Activated T-helper 1 cell treated with anti-CD3 and anti-CD28 coated beads, Interleukin-12 subunit alpha, Interleukin-12 subunit beta, Interleukin-2, Interleukin-4 antibody, amounts not matched to agents 30 ng/mL and 10 ng/mL and 1 ng/mL, durations not matched to agents 14 hours and 24 hours and 36 hours (primary cell): ENCODE data around the gene APOBEC3H. TPM values are rescaled to one million over a fixed set of nuclear protein-coding genes. Genes with fewer than 3 reads are reported as not detected.
"Not testable (repeated sequence)": the region's sequence is repeated elsewhere in the genome, so short reads cannot be mapped to it uniquely, and the experiment has no call there.

Experiments used
- DNase-seq: peaks from one replicate; pipeline ENCODE4 v3.0.0; 2021; ENCODE audit warnings: low spot score
- H3K27ac Mint-ChIP-seq: one replicate; pipeline ENCODE4 v1.8.0; 2021; ENCODE audit warnings: mild to moderate bottlenecking, mixed read lengths
- H3K27me3 Mint-ChIP-seq: one replicate; pipeline ENCODE4 v1.8.0; 2022; ENCODE audit warnings: mild to moderate bottlenecking, moderate library complexity, mixed read lengths; ENCODE audit not compliant: insufficient read depth
- H3K36me3 Mint-ChIP-seq: one replicate; pipeline ENCODE4 v1.8.0; 2021; ENCODE audit warnings: low read depth, mixed read lengths
- H3K4me1 Mint-ChIP-seq: one replicate; pipeline ENCODE4 v1.8.0; 2021; ENCODE audit warnings: low read depth, mixed read lengths
- H3K4me3 Mint-ChIP-seq: one replicate; pipeline ENCODE4 v1.8.0; 2021; ENCODE audit warnings: mild to moderate bottlenecking, moderate library complexity, mixed read lengths
- H3K9me3 Mint-ChIP-seq: one replicate; pipeline ENCODE4 v1.8.0; 2021; ENCODE audit warnings: mixed read lengths
- intact Hi-C: fragments of 100-400 bp; cut with micrococcal nuclease; formaldehyde crosslinking; loops from one replicate; pipeline ENCODE4 v1.15.1; 2024
- total RNA-seq: library from RNA; stranded (reverse); gene quantifications from 2 replicates; pipeline ENCODE4 v1.2.3, GENCODE V29; 2022

The APOBEC3H gene
- total RNA-seq: 5.0 and 7.4 TPM in 2 replicates

DNA sequence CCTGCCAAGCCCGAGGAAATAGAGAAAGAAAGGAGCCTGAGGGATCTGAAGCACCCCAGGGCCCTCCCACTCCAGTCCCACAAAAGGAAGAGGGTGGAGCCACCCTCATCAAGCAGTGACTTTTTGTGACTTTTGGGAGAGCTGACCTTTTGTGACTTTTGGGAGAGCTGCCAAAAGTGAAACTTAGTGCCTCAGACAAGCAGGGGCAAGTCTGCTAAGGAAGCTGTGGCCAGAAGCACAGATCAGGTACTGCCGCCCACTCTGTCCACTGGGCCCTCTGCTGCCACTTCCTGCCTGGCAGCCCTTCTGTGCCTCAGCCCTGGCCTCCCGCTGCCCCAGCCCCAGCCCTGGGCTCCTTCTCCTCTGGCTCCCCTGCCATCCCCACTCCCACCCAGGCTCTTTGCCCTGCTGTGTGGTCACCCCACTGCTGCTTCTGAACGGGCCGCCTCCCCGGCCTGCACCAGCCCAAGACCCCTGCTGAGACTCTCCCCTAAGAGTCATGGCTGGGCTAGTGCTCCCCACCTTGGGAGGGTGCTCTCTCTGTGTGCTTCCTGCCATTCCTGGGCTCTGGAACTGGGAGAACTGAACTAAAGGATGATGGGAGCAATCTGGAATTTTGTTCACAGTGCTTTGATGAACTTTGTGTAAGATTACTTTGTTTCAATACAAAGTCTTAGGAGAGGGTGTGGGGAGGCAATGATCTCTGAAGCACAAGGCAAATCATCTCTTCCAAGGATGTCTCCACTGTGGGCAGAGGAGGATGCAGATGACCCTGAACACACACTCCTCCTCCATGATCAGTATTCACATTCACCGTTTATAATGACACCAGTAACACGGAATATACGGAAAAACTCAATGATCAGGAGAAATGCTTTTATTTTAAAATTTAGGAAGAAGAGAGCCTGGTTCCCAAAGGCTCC is at the start of gene APOBEC3H:
Gene APOBEC3H (plus strand): TSS at position 147 of the 923 bp plus-strand sequence. CDS start 3,035 bp downstream, outside the sequence.
- intact Hi-C loops: loop anchor here (5.0 kb wide), 2 partner anchors 85 to 115 kb away; partner anchors contain the start of genes APOBEC3B and APOBEC3C
- Mint-ChIP-seq H3K9me3 (no peaks in the 10 kb centered on the region), H3K4me1 (peaks cover 78% of the 10 kb centered on the region), H3K36me3 (peaks cover 2% of the 10 kb centered on the region), H3K27me3 (no peaks in the 10 kb centered on the region), H3K4me3 (peak within 1 kb of the TSS; percentile 83), H3K27ac (peak within 1 kb of the TSS; percentile 96)
- DNase-seq: peak; percentile 32

DNA sequence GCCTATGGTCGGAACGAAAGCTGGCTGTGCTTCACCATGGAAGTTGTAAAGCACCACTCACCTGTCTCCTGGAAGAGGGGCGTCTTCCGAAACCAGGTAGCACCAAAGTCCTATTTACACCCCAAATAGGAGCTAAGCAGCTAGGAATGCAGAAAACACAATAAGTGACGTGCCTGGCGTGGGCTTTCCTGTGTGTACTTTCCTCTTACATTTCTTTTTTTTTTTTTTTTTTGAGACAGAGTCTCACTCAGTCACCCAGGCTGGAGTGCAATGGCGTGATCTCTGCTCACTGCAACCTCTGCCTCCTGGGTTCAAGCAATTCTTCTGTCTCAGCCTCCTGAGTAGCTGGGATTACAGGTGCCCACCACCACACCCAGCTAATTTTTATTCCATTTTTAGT is 47.6 kb upstream of the APOBEC3H start:
- DNase-seq, intact Hi-C loops, H3K4me1 Mint-ChIP-seq, H3K4me3 Mint-ChIP-seq, H3K27ac Mint-ChIP-seq, H3K27me3 Mint-ChIP-seq, H3K9me3 Mint-ChIP-seq: not testable (repeated sequence)
- peaks cover 14% of the 10 kb centered on the region for H3K36me3 Mint-ChIP-seq

DNA sequence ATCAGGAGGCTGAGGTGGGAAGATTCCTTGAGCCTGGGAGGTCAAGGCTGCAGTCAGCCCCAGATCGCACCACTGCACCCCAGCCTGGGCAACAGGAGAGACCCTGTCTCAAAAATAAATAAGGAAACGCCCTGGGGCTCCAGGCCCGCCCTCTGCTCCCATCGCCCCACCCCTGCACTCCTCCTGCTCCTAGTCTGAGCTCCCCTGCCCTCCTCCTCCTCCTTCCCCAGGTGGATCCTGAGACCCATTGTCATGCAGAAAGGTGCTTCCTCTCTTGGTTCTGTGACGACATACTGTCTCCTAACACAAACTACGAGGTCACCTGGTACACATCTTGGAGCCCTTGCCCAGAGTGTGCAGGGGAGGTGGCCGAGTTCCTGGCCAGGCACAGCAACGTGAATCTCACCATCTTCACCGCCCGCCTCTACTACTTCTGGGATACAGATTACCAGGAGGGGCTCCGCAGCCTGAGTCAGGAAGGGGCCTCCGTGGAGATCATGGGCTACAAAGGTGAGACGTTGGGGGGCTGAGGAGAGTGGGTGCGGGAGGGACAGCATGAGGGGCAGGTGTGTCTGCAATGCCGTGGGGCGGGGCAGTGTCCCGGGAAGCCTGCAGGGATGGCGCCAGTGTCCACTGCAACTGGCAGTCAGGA is 45.1 kb upstream of the APOBEC3H start:
- H3K36me3 Mint-ChIP-seq, DNase-seq, H3K4me1 Mint-ChIP-seq, H3K27me3 Mint-ChIP-seq, H3K27ac Mint-ChIP-seq, H3K4me3 Mint-ChIP-seq, H3K9me3 Mint-ChIP-seq, intact Hi-C loops: not testable (repeated sequence)

DNA sequence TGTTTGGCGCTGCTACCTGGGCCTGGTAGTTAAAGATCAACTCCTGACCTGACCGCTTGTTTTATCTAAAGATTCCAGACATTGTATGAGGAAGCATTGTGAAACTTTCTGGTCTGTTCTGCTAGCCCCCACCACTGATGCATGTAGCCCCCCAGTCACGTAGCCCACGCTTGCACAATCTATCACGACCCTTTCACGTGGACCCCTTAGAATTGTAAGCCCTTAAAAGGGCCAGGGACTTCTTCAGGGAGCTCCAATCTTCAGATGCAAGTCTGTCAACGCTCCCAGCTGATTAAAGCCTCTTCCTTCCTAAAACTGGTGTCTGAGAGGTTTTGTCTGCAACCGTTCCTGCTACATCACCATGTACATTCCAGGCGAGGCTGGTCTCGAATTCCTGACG is 41.4 kb upstream of the APOBEC3H start:
- Mint-ChIP-seq H3K27me3 (no peaks in the 10 kb centered on the region), H3K36me3 (no peaks in the 10 kb centered on the region), H3K4me3 (no peak overlapping the region), H3K27ac (no peak overlapping the region), H3K9me3 (no peaks in the 10 kb centered on the region), H3K4me1 (no peaks in the 10 kb centered on the region)
- no peak for DNase-seq
- intact Hi-C loops: no loop called here

DNA sequence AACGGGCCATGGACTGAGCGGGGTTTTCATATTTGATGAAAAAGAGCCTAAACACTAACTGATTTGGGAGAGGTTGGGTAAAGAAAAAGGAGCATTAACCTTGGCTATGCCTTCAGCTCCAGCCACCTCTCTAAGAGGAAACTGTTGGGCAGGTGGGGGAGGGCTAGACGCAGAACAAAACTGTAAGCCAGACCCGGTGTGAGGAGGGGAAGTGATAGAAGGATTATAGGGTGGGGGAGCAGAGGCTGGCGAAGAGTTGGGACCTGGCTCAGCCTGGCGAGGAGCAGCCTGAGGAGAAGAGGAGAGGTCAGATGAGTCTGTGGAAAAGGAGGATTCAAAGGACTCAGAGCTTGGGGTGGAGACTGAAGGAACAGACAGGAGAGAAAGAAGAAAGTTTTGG is 35.8 kb upstream of the APOBEC3H start:
- H3K4me3 Mint-ChIP-seq, H3K36me3 Mint-ChIP-seq, H3K27me3 Mint-ChIP-seq, H3K27ac Mint-ChIP-seq, H3K4me1 Mint-ChIP-seq, intact Hi-C loops, DNase-seq, H3K9me3 Mint-ChIP-seq: not testable (repeated sequence)

DNA sequence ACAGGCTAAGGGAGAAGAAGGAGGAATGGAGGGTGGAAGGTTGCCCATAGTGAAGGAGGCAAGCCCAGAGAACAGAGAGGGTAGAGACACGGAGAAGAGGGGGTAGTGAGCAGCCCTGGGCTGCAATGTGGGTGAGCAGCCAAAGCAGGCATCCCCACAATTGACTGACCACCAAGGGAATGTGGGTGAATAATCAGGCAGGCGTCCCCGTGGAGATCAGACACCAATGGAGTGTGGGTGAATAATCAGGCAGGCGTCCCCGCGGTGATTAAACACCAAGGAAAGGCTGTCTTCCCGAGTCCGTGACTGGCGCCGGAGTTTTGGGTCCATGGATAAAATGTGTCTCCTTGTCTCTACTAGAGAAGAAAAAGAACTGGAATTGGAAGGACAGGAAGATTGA is 35.1 kb upstream of the APOBEC3H start:
- H3K27ac Mint-ChIP-seq, H3K36me3 Mint-ChIP-seq, H3K9me3 Mint-ChIP-seq, intact Hi-C loops, H3K4me1 Mint-ChIP-seq, H3K4me3 Mint-ChIP-seq, DNase-seq, H3K27me3 Mint-ChIP-seq: not testable (repeated sequence)

DNA sequence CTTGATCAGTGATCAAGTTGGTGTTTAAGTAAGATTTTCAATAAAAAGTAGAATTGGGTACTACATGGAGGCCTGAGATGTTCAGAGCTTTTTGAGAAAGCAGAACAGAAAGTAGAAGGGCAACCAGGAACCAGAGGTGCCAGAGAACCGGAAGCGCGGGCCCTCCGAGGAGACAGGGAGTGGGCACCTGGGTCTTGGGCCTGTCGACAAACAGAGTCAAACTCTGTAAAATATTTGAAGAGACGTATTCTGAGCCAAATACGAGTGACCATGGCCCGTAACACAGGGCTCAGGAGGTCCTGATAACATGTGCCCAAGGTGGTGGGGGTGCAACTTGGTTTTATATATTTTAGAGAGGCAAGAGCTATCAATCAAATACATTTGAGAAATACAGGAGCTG is 33.1 kb upstream of the APOBEC3H start:
- H3K9me3 Mint-ChIP-seq, H3K27ac Mint-ChIP-seq, intact Hi-C loops, H3K36me3 Mint-ChIP-seq, H3K4me1 Mint-ChIP-seq, DNase-seq, H3K4me3 Mint-ChIP-seq, H3K27me3 Mint-ChIP-seq: not testable (repeated sequence)

DNA sequence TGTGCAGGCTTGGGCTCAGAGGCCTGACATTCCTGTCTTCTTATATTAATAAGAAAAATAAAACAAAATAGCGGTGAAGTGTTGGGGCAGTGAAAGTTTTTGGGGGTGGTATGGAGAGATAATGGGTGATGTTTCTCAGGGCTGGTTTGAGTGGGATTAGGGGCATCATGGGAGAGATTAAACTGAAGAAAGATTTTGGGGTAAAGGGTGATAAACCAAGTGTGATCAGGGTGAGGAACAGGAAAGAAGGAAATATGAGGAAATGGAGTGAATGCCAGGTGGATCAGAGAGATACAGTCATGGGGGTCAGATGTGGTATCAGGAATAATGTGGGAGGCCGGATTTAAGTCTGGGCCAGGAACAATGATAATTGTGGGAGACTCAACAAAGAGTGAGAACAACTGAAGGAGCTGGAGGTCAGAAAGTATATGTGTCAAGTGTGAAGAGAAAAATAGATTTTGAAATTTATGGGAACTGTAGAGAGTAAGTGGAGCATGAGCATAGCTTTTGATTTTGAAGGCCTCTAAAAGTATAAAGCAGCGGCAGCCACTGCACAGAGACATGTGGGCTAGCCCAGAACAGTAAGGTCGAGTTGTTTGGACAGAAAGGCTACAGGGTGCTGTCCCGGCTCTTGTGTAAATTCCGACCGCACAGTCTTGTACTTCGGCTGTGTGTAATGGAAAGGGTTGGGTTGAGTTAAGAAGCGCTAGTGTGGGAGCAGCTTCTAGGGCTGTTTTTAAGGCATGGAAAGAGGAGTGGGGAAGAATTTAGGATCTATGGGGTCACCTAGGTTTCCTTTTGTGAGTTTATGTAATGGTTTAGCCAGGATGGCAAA is 30.4 kb upstream of the APOBEC3H start:
- not testable (repeated sequence) for H3K4me1 Mint-ChIP-seq, H3K9me3 Mint-ChIP-seq

DNA sequence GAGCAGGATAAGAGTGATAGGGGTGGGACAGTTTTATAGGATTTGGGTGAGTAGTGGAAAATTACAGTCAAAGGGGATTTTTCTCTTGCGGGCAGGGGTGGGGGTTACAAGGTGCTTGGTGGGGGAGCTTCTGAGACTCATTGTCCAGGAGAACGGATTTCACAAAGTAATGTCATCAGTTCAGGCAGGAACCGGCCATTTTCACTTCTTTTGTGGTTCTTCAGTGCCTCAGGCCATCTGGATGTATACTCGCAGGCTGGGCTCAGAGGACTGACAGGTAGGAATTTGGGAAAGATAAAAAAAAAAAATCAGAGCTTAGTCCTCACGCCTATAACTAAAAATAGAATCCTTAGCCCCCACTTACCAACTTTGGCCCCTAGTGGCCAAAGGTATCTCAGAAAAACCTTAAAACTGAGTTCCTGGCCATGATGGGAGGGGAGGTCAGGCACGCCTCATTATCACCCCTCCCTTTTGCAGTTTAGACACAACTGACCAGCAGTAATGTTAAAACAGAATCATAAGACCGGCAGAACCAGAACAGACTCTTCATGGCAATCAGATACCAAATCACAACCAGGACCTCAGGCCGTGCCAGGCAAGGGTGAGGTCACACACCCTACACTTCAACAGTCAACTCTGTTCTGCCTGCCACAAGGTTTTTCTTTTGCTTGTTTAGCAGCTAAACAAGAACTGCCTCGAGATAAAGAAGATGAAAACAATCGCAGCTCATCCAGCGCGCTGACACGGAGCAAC is 28.8 kb upstream of the APOBEC3H start:
- Mint-ChIP-seq H3K36me3 (no peaks in the 10 kb centered on the region), H3K4me3 (no peak overlapping the region), H3K9me3 (no peaks in the 10 kb centered on the region), H3K27me3 (no peaks in the 10 kb centered on the region), H3K27ac (no peak overlapping the region), H3K4me1 (peaks cover 5% of the 10 kb centered on the region)
- intact Hi-C loops: no loop called here
- DNase-seq: no peak

More for the DNA sequence above, 30.4 kb upstream of the APOBEC3H start:
- DNase-seq, H3K36me3 Mint-ChIP-seq, H3K4me3 Mint-ChIP-seq, H3K27me3 Mint-ChIP-seq, H3K27ac Mint-ChIP-seq: not testable (repeated sequence)
- intact Hi-C loops: loop anchor here (2.0 kb wide), 1 partner anchor 50 kb away; no protein-coding TSS in a partner anchor

DNA sequence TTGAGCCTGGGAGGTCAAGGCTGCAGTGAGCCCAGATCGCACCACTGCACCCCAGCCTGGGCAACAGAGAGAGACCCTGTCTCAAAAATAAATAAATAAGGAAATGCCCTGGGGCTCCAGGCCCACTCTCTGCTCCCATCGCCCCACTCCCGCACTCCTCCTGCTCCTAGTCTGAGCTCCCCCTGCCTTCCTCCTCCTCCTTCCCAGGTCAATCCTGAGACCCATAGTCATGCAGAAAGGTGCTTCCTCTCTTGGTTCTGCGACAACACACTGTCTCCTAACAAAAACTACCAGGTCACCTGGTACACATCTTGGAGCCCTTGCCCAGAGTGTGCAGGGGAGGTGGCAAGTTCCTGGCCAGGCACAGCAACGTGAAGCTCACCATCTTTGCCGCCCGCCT is 26.9 kb upstream of the APOBEC3H start:
- intact Hi-C loops: no loop called here
- no peaks in the 10 kb centered on the region for H3K9me3 Mint-ChIP-seq
- H3K4me3 Mint-ChIP-seq: no peak overlapping the region
- H3K27me3 Mint-ChIP-seq: no peaks in the 10 kb centered on the region
- H3K4me1 Mint-ChIP-seq: peaks cover 3% of the 10 kb centered on the region
- H3K36me3 Mint-ChIP-seq: no peaks in the 10 kb centered on the region
- no peak overlapping the region for H3K27ac Mint-ChIP-seq
- no peak for DNase-seq

DNA sequence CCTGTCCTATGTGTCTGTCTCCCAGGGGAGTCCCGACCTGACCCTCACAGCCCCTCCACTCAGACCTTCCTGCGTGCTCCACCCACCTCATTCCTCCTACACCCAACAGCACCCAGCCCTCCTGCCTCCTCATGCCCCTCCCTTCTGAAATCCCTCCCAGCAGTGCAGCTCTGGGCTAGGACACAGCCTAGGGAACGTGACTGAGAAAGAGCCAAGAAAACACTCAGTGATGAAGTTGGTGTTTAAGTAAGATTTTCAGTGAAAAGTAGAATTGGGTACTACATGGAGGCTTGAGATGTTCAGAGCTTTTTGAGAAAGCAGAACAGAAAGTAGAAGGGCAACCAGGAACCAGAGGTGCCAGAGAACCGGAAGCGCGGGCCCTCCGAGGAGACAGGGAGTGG is 24.5 kb upstream of the APOBEC3H start:
- DNase-seq, H3K27me3 Mint-ChIP-seq, H3K27ac Mint-ChIP-seq, H3K9me3 Mint-ChIP-seq, H3K4me1 Mint-ChIP-seq, intact Hi-C loops, H3K36me3 Mint-ChIP-seq, H3K4me3 Mint-ChIP-seq: not testable (repeated sequence)

DNA sequence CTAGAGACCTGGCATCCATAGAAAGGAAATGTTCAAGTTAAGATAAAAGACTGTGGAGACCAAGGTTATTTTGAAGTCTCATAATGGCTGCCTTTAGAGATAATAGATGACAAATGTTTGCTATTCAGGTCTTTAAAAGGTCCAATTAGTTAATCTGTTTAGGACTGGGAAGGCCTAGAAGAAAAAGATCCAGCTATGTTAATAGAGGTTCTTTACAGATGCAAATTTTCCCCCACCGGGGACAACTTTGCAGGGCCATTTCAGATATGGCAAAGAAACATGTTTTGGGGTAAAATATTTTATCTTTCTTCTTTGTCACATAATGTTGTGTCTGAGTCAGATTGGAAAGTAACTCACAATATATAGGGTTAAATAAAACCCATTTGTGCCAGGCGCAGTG is 23.1 kb upstream of the APOBEC3H start:
- Mint-ChIP-seq H3K36me3 (peaks cover 6% of the 10 kb centered on the region), H3K4me3 (no peak overlapping the region), H3K4me1 (peaks cover 19% of the 10 kb centered on the region), H3K9me3 (no peaks in the 10 kb centered on the region), H3K27me3 (no peaks in the 10 kb centered on the region), H3K27ac (no peak overlapping the region)
- intact Hi-C loops: no loop called here
- DNase-seq: no peak
